ENCODE measurements around the gene SLC27A3.

- TF ChIP-seq CTCF (IDR thresholded peaks at IDR 0.05; ENCODE audit: low read depth, low read length) (no peak), POLR2A (IDR thresholded peaks at IDR 0.05; ENCODE audit: extremely low read depth, insufficient read length) (no peak), MYC (IDR thresholded peaks at IDR 0.05; ENCODE audit: low read depth, low read length) (no peak)
- TF ChIP-seq, protein P1, sequence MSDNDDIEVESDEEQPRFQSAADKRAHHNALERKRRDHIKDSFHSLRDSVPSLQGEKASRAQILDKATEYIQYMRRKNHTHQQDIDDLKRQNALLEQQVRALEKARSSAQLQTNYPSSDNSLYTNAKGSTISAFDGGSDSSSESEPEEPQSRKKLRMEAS (IDR thresholded peaks at IDR 0.05; ENCODE audit: low read depth, low read length) = no peak
Observed at GRCh38 chr1:153776352-153776751, 1.1 kb downstream of the SLC27A3 start.
